GM12878 (cell line): ENCODE measurements around the gene OTOP3. TPM values are rescaled to one million over a fixed set of nuclear protein-coding genes. Genes with fewer than 3 reads are reported as not detected.

Experiments used
- ATAC-seq: fragments of 200-7000 bp; cut with Tn5 transposase; 3 replicates; pipeline ENCODE4 v1.9.1; 2020; ENCODE audit warnings: mild to moderate bottlenecking, moderate library complexity
- BruUV-seq: library from RNA; stranded (reverse); fragments of 400-500 nt; replicated peaks from 2 replicates; lab custom pipeline; 2021; lab: Mats Ljungman, UMichigan
- CTCF ChIA-PET: fragments of 300-600 bp; sonication (Branson Sonifier 250); formaldehyde crosslinking; extraction: SDS; loops from one replicate; lab custom pipeline; 2021; ENCODE audit warnings: inconsistent platforms; lab: Yijun Ruan, JAX
- POLR2A ChIA-PET: fragments of 350-600 bp; formaldehyde crosslinking; extraction: SDS; loops from one replicate; lab custom pipeline; 2021; ENCODE audit warnings: inconsistent platforms; lab: Charles Lee
- RAD21 ChIA-PET: fragments of 300-600 bp; sonication (Branson Sonifier 250); formaldehyde crosslinking; loops from one replicate; lab custom pipeline; 2023; ENCODE audit warnings: antibody characterized with exemption; ENCODE audit not compliant: unreplicated experiment; lab: Charles Lee
- SMC1A ChIA-PET: fragments of 300-600 bp; sonication (Branson Sonifier 250); formaldehyde crosslinking; loops from one replicate; lab custom pipeline; 2023; ENCODE audit not compliant: unreplicated experiment, uncharacterized antibody; lab: Charles Lee
- DNase-seq: peaks from one replicate; pipeline ENCODE4 v3.0.0-alpha.2; 2011; ENCODE audit warnings: low read depth, low spot score
- FAIRE-seq: peaks from 3 replicates; lab custom pipeline; 2011; peaks lifted over from hg19 to GRCh38; lab: Jason Lieb, UNC
- H2AFZ ChIP-seq: 2 replicates; pipeline ENCODE4 v1.6.0; 2011; ENCODE audit warnings: low read depth, low read length, control low read depth; ENCODE audit not compliant: control insufficient read depth
- H3K27ac ChIP-seq: 2 replicates; pipeline ENCODE4 v1.5.1; 2011; ENCODE audit warnings: control low read depth; ENCODE audit not compliant: control insufficient read depth, insufficient read depth
- H3K27me3 ChIP-seq, 2 experiments: replicated peaks in 1 of 2; 2 replicates each; pipeline versions ENCODE4 v1.6.0 to v1.6.1; 2011; ENCODE audit warnings: low read length in 1 of 2; ENCODE audit not compliant: control insufficient read depth in 2 of 2, insufficient read depth in 2 of 2
- H3K36me3 ChIP-seq, 2 experiments: 2 replicates each; pipeline ENCODE4 v1.5.1; 2011; ENCODE audit warnings: low read length in 1 of 2; ENCODE audit not compliant: control insufficient read depth in 2 of 2, insufficient read depth in 2 of 2
- H3K4me1 ChIP-seq: 2 replicates; pipeline ENCODE4 v1.6.1; 2011; ENCODE audit warnings: mild to moderate bottlenecking, low read length, moderate library complexity, mixed read lengths; ENCODE audit not compliant: control insufficient read depth, insufficient read depth
- H3K4me2 ChIP-seq: 2 replicates; pipeline ENCODE4 v1.6.0; 2011; ENCODE audit warnings: control low read depth; ENCODE audit not compliant: control insufficient read depth, insufficient read depth
- H3K4me3 ChIP-seq: fragments of 200-600 bp; sonication (generic); 2 replicates; pipeline ENCODE4 v1.5.1; 2016
- H3K79me2 ChIP-seq: 2 replicates; pipeline ENCODE4 v1.6.0; 2011; ENCODE audit warnings: low read length; ENCODE audit not compliant: control insufficient read depth, insufficient read depth
- H3K9ac ChIP-seq: 2 replicates; pipeline ENCODE4 v1.8.0; 2011; ENCODE audit warnings: low read length, control low read depth, mixed read lengths; ENCODE audit not compliant: control insufficient read depth, insufficient read depth
- H3K9me3 ChIP-seq: replicated peaks from 3 replicates; pipeline ENCODE4 v1.5.1; 2011; ENCODE audit warnings: mild to moderate bottlenecking, low read length; ENCODE audit not compliant: control insufficient read depth, insufficient read depth
- H4K20me1 ChIP-seq: 2 replicates; pipeline ENCODE4 v1.6.0; 2011; ENCODE audit not compliant: control insufficient read depth, insufficient read depth
- CBFB ChIP-seq: IDR thresholded peaks from 2 replicates; pipeline ENCODE4 v1.6.1; 2016; ENCODE audit warnings: antibody characterized with exemption, low read depth
- HDAC2 ChIP-seq: fragments of 200-600 bp; sonication (generic); IDR thresholded peaks from 2 replicates; pipeline ENCODE4 v1.6.1; 2017
- RB1 ChIP-seq: fragments of 450-650 bp; formaldehyde crosslinking; IDR thresholded peaks from 2 replicates; pipeline ENCODE4 v1.6.1; 2017; ENCODE audit warnings: mild to moderate bottlenecking, borderline replicate concordance
- SREBF1 ChIP-seq: IDR thresholded peaks from 2 replicates; pipeline ENCODE4 v1.6.1; 2012; ENCODE audit warnings: mild to moderate bottlenecking, low read length
- WGBS: methylation state at CpG from one replicate; pipeline ENCODE4 v1.1.6; 2016; ENCODE audit warnings: low lambda C conversion rate; ENCODE audit not compliant: insufficient replicate concordance, insufficient coverage; ENCODE audit errors: missing lambda C conversion rate; 5-methylcytosine and 5-hydroxymethylcytosine counted together
- in situ Hi-C: fragments of 300-500 bp; cut with MboI; formaldehyde crosslinking; loops from 9 replicates; pipeline ENCODE4 v1.14.3; 2018; ENCODE audit warnings: mixed read lengths
- intact Hi-C: fragments of 100-400 bp; cut with micrococcal nuclease; formaldehyde crosslinking; loops from one replicate; pipeline ENCODE4 v1.14.2; 2022; ENCODE audit not compliant: unreplicated experiment
- polyA plus RNA-seq, 11 experiments: library from polyadenylated mRNA; depleted of rRNA in 4 of 11; unstranded in 6 of 11; stranded (reverse) in 5 of 11; fragments of >200 nt; fragmentation: Nextera tagmentation in 4 of 11; fragmentation: Illumina TruSeq in 1 of 11; extraction: Ambion mirVana in 4 of 11; extraction: Trizol in 1 of 11; gene quantifications; 1 replicate in 1 of 11; 2 replicates in 10 of 11; pipeline versions ENCODE4 v1.2.1 to v1.2.3, GENCODE V29; 2011 to 2016; ENCODE audit warnings: inconsistent platforms in 2 of 11, missing spikeins in 2 of 11, low read depth in 1 of 11
- total RNA-seq, 4 experiments: library from RNA; depleted of rRNA in 3 of 4; stranded (reverse); fragments of >200 nt in 3 of 4; fragmentation: Illumina TruSeq in 1 of 4; extraction: Trizol in 1 of 4; gene quantifications; 2 replicates each; pipeline versions ENCODE4 v1.2.1 to v1.2.3, GENCODE V29; 2013 to 2021
- TF ChIP-seq, protein P1 (sequence below): fragments of 450-650 bp; IDR thresholded peaks from 2 replicates; pipeline ENCODE4 v1.6.1; 2014; ENCODE audit warnings: mild to moderate bottlenecking

OTOP3 gene
- total and polyA plus RNA-seq, 10 of the 15 experiments (the other 5 are each of a cell fraction or from before 2014, with no cell fraction given), result 0.03 to 0.06 TPM; not detected in 8

DNA sequence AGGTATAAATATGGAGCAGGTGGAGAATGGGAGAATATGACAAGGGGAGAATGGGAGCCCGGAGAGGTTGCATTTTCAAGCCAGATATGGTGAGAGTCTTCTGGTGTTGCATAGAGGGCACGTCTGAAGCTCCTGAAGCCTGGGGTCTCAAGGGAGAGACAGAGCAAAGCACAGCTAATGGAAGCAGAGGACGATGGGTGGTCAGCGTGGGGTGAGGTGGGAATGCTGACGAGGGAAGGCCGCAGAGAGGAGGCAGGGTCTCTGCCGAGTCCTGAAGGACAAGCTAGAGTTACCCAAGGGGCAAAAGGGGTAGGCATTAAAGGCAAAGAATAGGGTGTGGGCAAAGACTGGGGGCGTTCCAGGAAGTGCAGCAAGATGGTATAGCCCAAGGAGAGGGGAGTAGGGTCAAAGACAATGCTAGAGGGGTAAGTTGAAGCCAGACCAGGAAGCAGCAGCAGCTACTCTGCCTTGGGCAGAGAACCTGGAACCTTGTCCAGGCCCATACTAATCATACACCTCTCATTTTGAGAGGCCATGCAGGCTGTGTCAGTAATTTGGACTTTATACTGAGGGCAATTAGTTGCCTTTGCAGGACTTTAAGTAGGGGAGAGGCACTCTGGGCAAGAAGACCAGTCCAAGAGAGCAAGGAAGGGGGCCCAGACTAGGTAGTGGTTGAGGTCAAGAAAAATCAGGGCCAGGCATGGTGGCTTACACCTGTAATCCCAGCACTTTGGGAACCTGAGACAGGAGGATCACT lies 2.7 kb downstream of the OTOP3 start:
- H3K36me3 ChIP-seq, result no peaks in the 10 kb centered on the region
- BruUV-seq, result no TSS peak
- ATAC-seq, result no peak
- H4K20me1 ChIP-seq, result no peaks in the 10 kb centered on the region
- no peak overlapping the region for H2AFZ ChIP-seq
- CTCF ChIA-PET, result interaction anchor here (0.7 to 1.8 kb wide), 4 partner anchors 13 to 22 kb away, joined by 3 to 7 read pairs (median 4); partner anchors contain the start of gene OTOP2
- no peaks in the 10 kb centered on the region for H3K9me3 ChIP-seq
- no peak for DNase-seq
- H3K79me2 ChIP-seq, result no peaks in the 10 kb centered on the region
- RAD21 ChIA-PET, result interaction anchor here (1.2 kb wide), 1 partner anchor 20 kb away, joined by 4 read pairs; no protein-coding TSS in a partner anchor
- in situ Hi-C loops, result no loop called here
- H3K27ac ChIP-seq, result no peak overlapping the region
- FAIRE-seq, result no peak
- POLR2A ChIA-PET, result interaction anchor here (0.8 kb wide), 1 partner anchor 17 kb away, joined by 3 read pairs; no protein-coding TSS in a partner anchor
- no peak overlapping the region for H3K4me2 ChIP-seq
- H3K4me3 ChIP-seq, result no peak overlapping the region
- peaks cover 3 to 9% of the 10 kb centered on the region in 2 experiments; a peak in 3 of 4 replicates for H3K27me3 ChIP-seq
- SMC1A ChIA-PET, result no interaction called here
- TF ChIP-seq, protein P1, sequence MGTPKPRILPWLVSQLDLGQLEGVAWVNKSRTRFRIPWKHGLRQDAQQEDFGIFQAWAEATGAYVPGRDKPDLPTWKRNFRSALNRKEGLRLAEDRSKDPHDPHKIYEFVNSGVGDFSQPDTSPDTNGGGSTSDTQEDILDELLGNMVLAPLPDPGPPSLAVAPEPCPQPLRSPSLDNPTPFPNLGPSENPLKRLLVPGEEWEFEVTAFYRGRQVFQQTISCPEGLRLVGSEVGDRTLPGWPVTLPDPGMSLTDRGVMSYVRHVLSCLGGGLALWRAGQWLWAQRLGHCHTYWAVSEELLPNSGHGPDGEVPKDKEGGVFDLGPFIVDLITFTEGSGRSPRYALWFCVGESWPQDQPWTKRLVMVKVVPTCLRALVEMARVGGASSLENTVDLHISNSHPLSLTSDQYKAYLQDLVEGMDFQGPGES, result no peak
- no peak for TF ChIP-seq CBFB
- TF ChIP-seq RB1, result no peak
- TF ChIP-seq SREBF1, result no peak
- no peak for TF ChIP-seq HDAC2
- TF ChIP-seq, all 136 proteins: peak for 0
- WGBS, result 23% methylated on average over 8 of the region's 8 CpGs
- Histone ChIP-seq H3K4me1 (no peaks in the 10 kb centered on the region), H3K9ac (no peak overlapping the region)
- intact Hi-C loops, result no loop called here
